IMR-90 (cell line): ENCODE measurements around the gene MGAT4A. TPM values are rescaled to one million over a fixed set of nuclear protein-coding genes. Genes with fewer than 3 reads are reported as not detected.

Experiments used
- ATAC-seq: fragments of 200-7000 bp; cut with Tn5 transposase; 2 replicates; pipeline ENCODE4 v1.9.1; 2020; ENCODE audit warnings: low read depth, mild to moderate bottlenecking, moderate library complexity
- BruUV-seq: library from RNA; stranded (reverse); fragments of 400-500 nt; replicated peaks from 2 replicates; lab custom pipeline; 2021; lab: Mats Ljungman, UMichigan
- CTCF ChIA-PET: fragments of 300-600 bp; formaldehyde crosslinking; extraction: SDS; loops from one replicate; lab custom pipeline; 2021; ENCODE audit warnings: antibody characterized with exemption; lab: Yijun Ruan, JAX
- POLR2A ChIA-PET: fragments of 300-600 bp; sonication (Branson Sonifier 250); formaldehyde crosslinking; loops from one replicate; lab custom pipeline; 2022; ENCODE audit warnings: antibody characterized with exemption; ENCODE audit not compliant: unreplicated experiment; lab: Charles Lee
- DNase-seq: peaks from one replicate; pipeline ENCODE4 v3.0.0; 2013
- H2AFZ ChIP-seq: replicated peaks from 2 replicates; pipeline ENCODE3; 2013; ENCODE audit warnings: low read length, mild to moderate bottlenecking; ENCODE audit not compliant: poor library complexity
- H2AK5ac ChIP-seq: 2 replicates; pipeline ENCODE4 v1.6.1; 2013; ENCODE audit warnings: low read depth, low read length, inconsistent platforms
- H2AK9ac ChIP-seq: replicated peaks from 2 replicates; pipeline ENCODE3; 2013; ENCODE audit warnings: mild to moderate bottlenecking, low read depth, low read length, moderate library complexity; ENCODE audit not compliant: poor library complexity
- H2BK120ac ChIP-seq: 2 replicates; pipeline ENCODE4 v1.6.1; 2013; ENCODE audit warnings: low read depth, low read length, inconsistent platforms
- H2BK15ac ChIP-seq: 3 replicates; pipeline ENCODE4 v1.6.1; 2013; ENCODE audit warnings: low read depth, low read length, inconsistent platforms
- H2BK20ac ChIP-seq: 2 replicates; pipeline ENCODE4 v1.6.1; 2013; ENCODE audit warnings: low read depth, mild to moderate bottlenecking, inconsistent platforms, low read length, moderate library complexity
- H2BK5ac ChIP-seq: 2 replicates; pipeline ENCODE4 v1.6.1; 2013; ENCODE audit warnings: mild to moderate bottlenecking, low read depth, low read length, inconsistent platforms; ENCODE audit not compliant: poor library complexity, severe bottlenecking
- H3K14ac ChIP-seq: replicated peaks from 2 replicates; pipeline ENCODE4 v1.6.1; 2013; ENCODE audit warnings: low read depth, low read length, inconsistent platforms
- H3K18ac ChIP-seq: 2 replicates; pipeline ENCODE4 v1.6.1; 2013; ENCODE audit warnings: low read depth, low read length, control low read depth
- H3K23ac ChIP-seq: 2 replicates; pipeline ENCODE4 v1.6.1; 2013; ENCODE audit warnings: low read depth, low read length, inconsistent platforms
- H3K27ac ChIP-seq: 2 replicates; pipeline ENCODE4 v1.5.1; 2013; ENCODE audit warnings: mild to moderate bottlenecking, control low read depth, low read length; ENCODE audit not compliant: insufficient read depth
- H3K27me3 ChIP-seq: 2 replicates; pipeline ENCODE4 v1.6.1; 2013; ENCODE audit warnings: low read length; ENCODE audit not compliant: control insufficient read depth, insufficient read depth
- H3K36me3 ChIP-seq: 2 replicates; pipeline ENCODE4 v1.6.1; 2013; ENCODE audit warnings: low read length, mixed read lengths; ENCODE audit not compliant: control insufficient read depth, insufficient read depth
- H3K4ac ChIP-seq: 2 replicates; pipeline ENCODE4 v1.6.1; 2013; ENCODE audit warnings: low read depth, low read length, inconsistent platforms
- H3K4me1 ChIP-seq: 2 replicates; pipeline ENCODE4 v1.6.1; 2013; ENCODE audit warnings: low read length, mixed read lengths; ENCODE audit not compliant: control insufficient read depth, insufficient read depth
- H3K4me2 ChIP-seq: 2 replicates; pipeline ENCODE4 v1.6.1; 2013; ENCODE audit warnings: low read depth, mild to moderate bottlenecking, control low read depth, low read length, moderate library complexity
- H3K4me3 ChIP-seq: 2 replicates; pipeline ENCODE4 v1.5.1; 2013; ENCODE audit warnings: low read depth, mild to moderate bottlenecking, control low read depth, low read length, moderate library complexity; ENCODE audit not compliant: insufficient read depth
- H3K56ac ChIP-seq: 2 replicates; pipeline ENCODE4 v1.6.1; 2013; ENCODE audit warnings: low read length, inconsistent platforms; ENCODE audit not compliant: insufficient read depth; ENCODE audit errors: extremely low read depth
- H3K79me1 ChIP-seq, 2 experiments: 2 replicates each; pipeline ENCODE4 v1.6.1; 2013; ENCODE audit warnings: low read length in 2 of 2, inconsistent platforms in 1 of 2, low read depth in 1 of 2
- H3K9ac ChIP-seq: 2 replicates; pipeline ENCODE4 v1.6.1; 2013; ENCODE audit warnings: low read depth, low read length, control low read depth
- H3K9me1 ChIP-seq: 2 replicates; pipeline ENCODE4 v1.6.1; 2013; ENCODE audit warnings: low read length, inconsistent platforms; ENCODE audit not compliant: insufficient read depth
- H3K9me3 ChIP-seq: 2 replicates; pipeline ENCODE4 v1.6.1; 2013; ENCODE audit warnings: low read length; ENCODE audit not compliant: control insufficient read depth, insufficient read depth
- H4K20me1 ChIP-seq: 2 replicates; pipeline ENCODE4 v1.6.1; 2013; ENCODE audit warnings: low read length, inconsistent platforms; ENCODE audit not compliant: insufficient read depth
- H4K5ac ChIP-seq: 2 replicates; pipeline ENCODE4 v1.6.1; 2013; ENCODE audit warnings: mild to moderate bottlenecking, low read depth, low read length, control low read depth
- H4K8ac ChIP-seq, 2 experiments: 2 replicates each; pipeline ENCODE4 v1.6.1; 2013; ENCODE audit warnings: low read depth in 2 of 2, low read length in 2 of 2, control low read depth in 1 of 2, inconsistent platforms in 1 of 2
- H4K91ac ChIP-seq: 2 replicates; pipeline ENCODE4 v1.6.1; 2013; ENCODE audit warnings: low read depth, low read length, inconsistent platforms; ENCODE audit not compliant: insufficient read depth
- BHLHE40 ChIP-seq: fragments of 150-350 bp; IDR thresholded peaks from 2 replicates; pipeline ENCODE4 v1.6.1; 2016; ENCODE audit warnings: mild to moderate bottlenecking, low read depth, low read length
- CEBPB ChIP-seq: IDR thresholded peaks from 2 replicates; pipeline ENCODE4 v1.6.1; 2012; ENCODE audit warnings: low read depth, low read length, improper control_type of control experiment
- CHD1 ChIP-seq: IDR thresholded peaks from 2 replicates; pipeline ENCODE4 v1.6.1; 2012; ENCODE audit warnings: low read depth, low read length, improper control_type of control experiment
- FOS ChIP-seq: fragments of 150-350 bp; IDR thresholded peaks from 2 replicates; pipeline ENCODE4 v1.6.1; 2016; ENCODE audit warnings: low read depth, low read length
- MAFK ChIP-seq: IDR thresholded peaks from 2 replicates; pipeline ENCODE4 v1.6.1; 2012; ENCODE audit warnings: low read depth, low read length, improper control_type of control experiment
- MAZ ChIP-seq: IDR thresholded peaks from 2 replicates; pipeline ENCODE4 v1.6.1; 2012; ENCODE audit warnings: low read depth, mild to moderate bottlenecking, low read length, improper control_type of control experiment, moderate library complexity, borderline replicate concordance
- MXI1 ChIP-seq: IDR thresholded peaks from 2 replicates; pipeline ENCODE4 v1.6.1; 2012; ENCODE audit warnings: low read depth, mild to moderate bottlenecking, low read length, moderate library complexity, borderline replicate concordance
- NFE2L2 ChIP-seq: fragments of 150-350 bp; IDR thresholded peaks from 2 replicates; pipeline ENCODE4 v1.6.1; 2016; ENCODE audit warnings: low read depth, mild to moderate bottlenecking, low read length
- POLR2A ChIP-seq: IDR thresholded peaks from 2 replicates; pipeline ENCODE4 v1.6.1; 2012; ENCODE audit warnings: mild to moderate bottlenecking, low read depth, low read length
- RAD21 ChIP-seq: IDR thresholded peaks from 2 replicates; pipeline ENCODE4 v1.6.1; 2012; ENCODE audit warnings: low read length, improper control_type of control experiment
- RCOR1 ChIP-seq: IDR thresholded peaks from 2 replicates; pipeline ENCODE4 v1.6.1; 2012; ENCODE audit warnings: mild to moderate bottlenecking, low read length, improper control_type of control experiment; ENCODE audit not compliant: insufficient replicate concordance
- RFX5 ChIP-seq: IDR thresholded peaks from 2 replicates; pipeline ENCODE4 v1.8.0; 2012; ENCODE audit warnings: low read depth, mild to moderate bottlenecking, low read length, moderate library complexity
- SMC3 ChIP-seq: fragments of 150-350 bp; IDR thresholded peaks from 2 replicates; pipeline ENCODE4 v1.6.1; 2016; ENCODE audit warnings: low read depth, mild to moderate bottlenecking, antibody characterized with exemption, low read length, moderate library complexity
- WGBS, 2 experiments: methylation state at CpG; one replicate each; pipeline versions ENCODE4 v1.1.5 to v1.1.7; 2013; ENCODE audit warnings: missing lambda C conversion rate in 2 of 2; ENCODE audit not compliant: insufficient read length in 1 of 2; ENCODE audit errors: extremely low coverage in 2 of 2; 5-methylcytosine and 5-hydroxymethylcytosine counted together
- dilution Hi-C: fragments of 300-500 bp; cut with HindIII; formaldehyde crosslinking; loops from one replicate; pipeline ENCODE4 v1.14.3; 2018; ENCODE audit warnings: low sequenced_read_pairs; ENCODE audit not compliant: unreplicated experiment
- in situ Hi-C: fragments of 300-500 bp; cut with MboI; formaldehyde crosslinking; loops from 3 replicates; pipeline ENCODE4 v1.14.3; 2019; ENCODE audit warnings: low sequenced_read_pairs, inconsistent platforms, mixed read lengths
- intact Hi-C: fragments of 100-400 bp; cut with micrococcal nuclease; formaldehyde crosslinking; loops from 2 replicates; pipeline ENCODE4 v1.10.0; 2022
- polyA plus RNA-seq, 3 experiments: library from polyadenylated mRNA; depleted of rRNA; stranded (reverse); fragments of >200 nt; gene quantifications; 2 replicates each; pipeline ENCODE4 v1.2.3, GENCODE V29; 2012; ENCODE audit warnings: low replicate concordance in 1 of 3
- total RNA-seq: library from RNA; depleted of rRNA; stranded (reverse); fragments of >200 nt; gene quantifications from 2 replicates; pipeline ENCODE4 v1.2.3, GENCODE V29; 2012
- TF ChIP-seq, protein P1 (sequence below): conservative IDR thresholded peaks from 2 replicates; pipeline ENCODE4 v1.5.1; 2012; ENCODE audit warnings: mild to moderate bottlenecking, low read depth, low read length, improper control_type of control experiment
- TF ChIP-seq, protein P2 (sequence below): fragments of 150-350 bp; IDR thresholded peaks from 2 replicates; pipeline ENCODE4 v1.6.1; 2017; ENCODE audit warnings: mild to moderate bottlenecking, antibody characterized with exemption, low read length, low read depth
- TF ChIP-seq, protein P3 (sequence below): fragments of 150-350 bp; IDR thresholded peaks from 2 replicates; pipeline ENCODE4 v1.6.1; 2016; ENCODE audit warnings: low read depth, mild to moderate bottlenecking, low read length, moderate library complexity, borderline replicate concordance

MGAT4A gene
- total and polyA plus RNA-seq, 2 of the 4 experiments (the other 2 are of a cell fraction): under 0.01 TPM; not detected in 1

DNA sequence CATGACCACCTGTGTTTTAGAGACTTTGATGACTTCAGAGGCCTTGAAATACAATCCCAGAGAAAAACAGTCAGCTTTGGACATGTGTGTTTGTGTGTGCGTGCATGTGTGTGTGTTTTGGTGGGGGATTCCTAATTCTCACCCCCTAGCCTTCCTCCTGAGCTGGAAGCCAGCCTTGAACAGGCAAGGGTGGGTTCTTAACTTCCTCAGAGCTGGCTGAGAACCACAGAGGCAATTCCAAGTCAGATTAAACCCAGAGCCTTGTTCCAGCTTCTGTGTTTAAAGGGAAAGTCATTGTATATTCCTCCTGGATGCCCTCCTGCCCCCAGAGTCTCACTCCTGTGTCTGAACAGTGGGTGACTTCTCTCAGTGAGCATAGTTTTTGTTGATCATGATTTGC is 45.2 kb upstream of the MGAT4A start:
- TF ChIP-seq BHLHE40 (no peak), CEBPB (no peak), SMC3 (no peak), MXI1 (no peak), RCOR1 (no peak), FOS (no peak), CHD1 (no peak), MAFK (no peak), NFE2L2 (no peak), POLR2A (no peak), MAZ (no peak), RFX5 (no peak), RAD21 (no peak)
- TF ChIP-seq, protein P1, sequence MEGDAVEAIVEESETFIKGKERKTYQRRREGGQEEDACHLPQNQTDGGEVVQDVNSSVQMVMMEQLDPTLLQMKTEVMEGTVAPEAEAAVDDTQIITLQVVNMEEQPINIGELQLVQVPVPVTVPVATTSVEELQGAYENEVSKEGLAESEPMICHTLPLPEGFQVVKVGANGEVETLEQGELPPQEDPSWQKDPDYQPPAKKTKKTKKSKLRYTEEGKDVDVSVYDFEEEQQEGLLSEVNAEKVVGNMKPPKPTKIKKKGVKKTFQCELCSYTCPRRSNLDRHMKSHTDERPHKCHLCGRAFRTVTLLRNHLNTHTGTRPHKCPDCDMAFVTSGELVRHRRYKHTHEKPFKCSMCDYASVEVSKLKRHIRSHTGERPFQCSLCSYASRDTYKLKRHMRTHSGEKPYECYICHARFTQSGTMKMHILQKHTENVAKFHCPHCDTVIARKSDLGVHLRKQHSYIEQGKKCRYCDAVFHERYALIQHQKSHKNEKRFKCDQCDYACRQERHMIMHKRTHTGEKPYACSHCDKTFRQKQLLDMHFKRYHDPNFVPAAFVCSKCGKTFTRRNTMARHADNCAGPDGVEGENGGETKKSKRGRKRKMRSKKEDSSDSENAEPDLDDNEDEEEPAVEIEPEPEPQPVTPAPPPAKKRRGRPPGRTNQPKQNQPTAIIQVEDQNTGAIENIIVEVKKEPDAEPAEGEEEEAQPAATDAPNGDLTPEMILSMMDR: no peak
- TF ChIP-seq, protein P2, sequence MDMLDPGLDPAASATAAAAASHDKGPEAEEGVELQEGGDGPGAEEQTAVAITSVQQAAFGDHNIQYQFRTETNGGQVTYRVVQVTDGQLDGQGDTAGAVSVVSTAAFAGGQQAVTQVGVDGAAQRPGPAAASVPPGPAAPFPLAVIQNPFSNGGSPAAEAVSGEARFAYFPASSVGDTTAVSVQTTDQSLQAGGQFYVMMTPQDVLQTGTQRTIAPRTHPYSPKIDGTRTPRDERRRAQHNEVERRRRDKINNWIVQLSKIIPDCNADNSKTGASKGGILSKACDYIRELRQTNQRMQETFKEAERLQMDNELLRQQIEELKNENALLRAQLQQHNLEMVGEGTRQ: no peak
- TF ChIP-seq, protein P3, sequence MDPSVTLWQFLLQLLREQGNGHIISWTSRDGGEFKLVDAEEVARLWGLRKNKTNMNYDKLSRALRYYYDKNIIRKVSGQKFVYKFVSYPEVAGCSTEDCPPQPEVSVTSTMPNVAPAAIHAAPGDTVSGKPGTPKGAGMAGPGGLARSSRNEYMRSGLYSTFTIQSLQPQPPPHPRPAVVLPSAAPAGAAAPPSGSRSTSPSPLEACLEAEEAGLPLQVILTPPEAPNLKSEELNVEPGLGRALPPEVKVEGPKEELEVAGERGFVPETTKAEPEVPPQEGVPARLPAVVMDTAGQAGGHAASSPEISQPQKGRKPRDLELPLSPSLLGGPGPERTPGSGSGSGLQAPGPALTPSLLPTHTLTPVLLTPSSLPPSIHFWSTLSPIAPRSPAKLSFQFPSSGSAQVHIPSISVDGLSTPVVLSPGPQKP: no peak
- no peak overlapping the region for H3K4ac ChIP-seq
- DNase-seq (no peak), ATAC-seq (no peak)
- dilution Hi-C loops: no loop called here
- H2BK15ac ChIP-seq: no peak overlapping the region
- H3K18ac ChIP-seq: no peak overlapping the region
- H3K4me2 ChIP-seq: no peak overlapping the region
- no peaks in the 10 kb centered on the region for H4K20me1 ChIP-seq
- no CpG with 5 or more reads among the region's 1 CpG for WGBS, 2 experiments
- no peaks in the 10 kb centered on the region for H3K4me1 ChIP-seq
- BruUV-seq: no TSS peak
- no peak overlapping the region for H3K4me3 ChIP-seq
- no peak overlapping the region for H2BK120ac ChIP-seq
- intact Hi-C loops: no loop called here
- no peak overlapping the region for H3K14ac ChIP-seq
- H4K8ac ChIP-seq: no peak overlapping the region
- no peak overlapping the region for H2BK5ac ChIP-seq
- ChIA-PET POLR2A (no interaction called here), CTCF (no interaction called here)
- H3K36me3 ChIP-seq: no peaks in the 10 kb centered on the region
- no peak overlapping the region for H4K91ac ChIP-seq
- no peak overlapping the region for H3K9ac ChIP-seq
- no peak overlapping the region for H2AK9ac ChIP-seq
- no peak overlapping the region for H2AK5ac ChIP-seq
- peaks cover 17% of the 10 kb centered on the region for H3K27me3 ChIP-seq
- no peaks in the 10 kb centered on the region for H3K9me3 ChIP-seq
- H2AFZ ChIP-seq: no peak overlapping the region
- no peak overlapping the region for H2BK20ac ChIP-seq
- no peaks in the 10 kb centered on the region for H3K9me1 ChIP-seq
- H3K27ac ChIP-seq: no peak overlapping the region
- H4K5ac ChIP-seq: no peak overlapping the region
- no peaks in the 10 kb centered on the region for H3K79me1 ChIP-seq
- in situ Hi-C loops: no loop called here
- no peak overlapping the region for H3K56ac ChIP-seq
- H3K23ac ChIP-seq: no peak overlapping the region
